Activated CD8-positive, alpha-beta T cell treated with anti-CD3 and anti-CD28 coated beads for 36 hours (primary cell): ENCODE measurements around the gene AGPAT2. TPM values are rescaled to one million over a fixed set of nuclear protein-coding genes. Genes with fewer than 3 reads are reported as not detected.

Experiments used
- ATAC-seq: fragments of 200-7000 bp; cut with Tn5 transposase; one replicate; pipeline ENCODE4 v1.10.0; 2021; ENCODE audit warnings: mild to moderate bottlenecking, moderate library complexity
- CTCF ChIA-PET: fragments of 350-600 bp; sonication (Branson Sonifier 250); formaldehyde crosslinking; loops from one replicate; lab custom pipeline; 2021; ENCODE audit warnings: antibody characterized with exemption; lab: Charles Lee
- POLR2A ChIA-PET: fragments of 350-600 bp; sonication (Branson Sonifier 250); formaldehyde crosslinking; loops from one replicate; lab custom pipeline; 2021; ENCODE audit warnings: antibody characterized with exemption; lab: Charles Lee
- DNase-seq: peaks from one replicate; pipeline ENCODE4 v3.0.0-alpha.2; 2020
- H3K27ac Mint-ChIP-seq: one replicate; pipeline ENCODE4 v1.8.0; 2021; ENCODE audit warnings: mild to moderate bottlenecking, mixed read lengths
- H3K27me3 Mint-ChIP-seq: one replicate; pipeline ENCODE4 v1.8.0; 2021; ENCODE audit warnings: mixed read lengths
- H3K36me3 Mint-ChIP-seq: one replicate; pipeline ENCODE4 v1.8.0; 2021; ENCODE audit warnings: low read depth, mixed read lengths
- H3K4me1 Mint-ChIP-seq: one replicate; pipeline ENCODE4 v1.8.0; 2021; ENCODE audit warnings: low read depth, mixed read lengths
- H3K4me3 Mint-ChIP-seq: one replicate; pipeline ENCODE4 v1.8.0; 2021; ENCODE audit warnings: mild to moderate bottlenecking, moderate library complexity, mixed read lengths
- H3K9me3 Mint-ChIP-seq: one replicate; pipeline ENCODE4 v1.8.0; 2021; ENCODE audit warnings: mixed read lengths
- CTCF ChIP-seq: fragments of 200-600 bp; IDR thresholded peaks from one replicate; pipeline ENCODE4 v1.8.0; 2022; ENCODE audit warnings: antibody characterized with exemption, mild to moderate bottlenecking
- intact Hi-C: fragments of 100-400 bp; cut with micrococcal nuclease; formaldehyde crosslinking; loops from one replicate; pipeline ENCODE4 v1.10.0; 2022
- total RNA-seq, 2 experiments: library from RNA; stranded (reverse); gene quantifications; one replicate each; pipeline ENCODE4 v1.2.3, GENCODE V29; 2021

Gene AGPAT2
- total RNA-seq, 2 experiments from 2014 or later, result 11.3 to 11.8 TPM

- intact Hi-C loops, result no loop called here
- H3K27me3 Mint-ChIP-seq, result peaks cover 19% of the 10 kb centered on the region
- no peaks in the 10 kb centered on the region for H3K36me3 Mint-ChIP-seq
- TF ChIP-seq CTCF, result no peak
- no peak overlapping the region for H3K4me3 Mint-ChIP-seq
- H3K4me1 Mint-ChIP-seq, result no peaks in the 10 kb centered on the region
- POLR2A ChIA-PET, result interaction anchor here (0.5 to 0.9 kb wide), 2 partner anchors 83 to 154 kb away, joined by 3 to 4 read pairs; no protein-coding TSS in a partner anchor
- no peak for ATAC-seq
- CTCF ChIA-PET, result interaction anchor here (1.0 to 3.5 kb wide), 3 partner anchors 14 to 161 kb away, joined by 3 to 16 read pairs (median 4); no protein-coding TSS in a partner anchor
- no peaks in the 10 kb centered on the region for H3K9me3 Mint-ChIP-seq
- no peak for DNase-seq
- H3K27ac Mint-ChIP-seq, result no peak overlapping the region
Measured at GRCh38 chr9:136645352-136645902, 41.8 kb downstream of the AGPAT2 start.

- no peak overlapping the region for H3K4me3 Mint-ChIP-seq
- intact Hi-C loops, result no loop called here
- CTCF ChIA-PET, result interaction anchor here (0.7 to 3.5 kb wide), 6 partner anchors 10 to 161 kb away, joined by 3 to 16 read pairs (median 4); no protein-coding TSS in a partner anchor
- POLR2A ChIA-PET, result interaction anchor here (0.9 kb wide), 1 partner anchor 83 kb away, joined by 4 read pairs; no protein-coding TSS in a partner anchor
- H3K36me3 Mint-ChIP-seq, result no peaks in the 10 kb centered on the region
- ATAC-seq (peak; percentile 99), DNase-seq (peak; percentile 84)
- H3K27ac Mint-ChIP-seq, result no peak overlapping the region
- peaks cover 19% of the 10 kb centered on the region for H3K27me3 Mint-ChIP-seq
- no peaks in the 10 kb centered on the region for H3K4me1 Mint-ChIP-seq
- H3K9me3 Mint-ChIP-seq, result no peaks in the 10 kb centered on the region
- peak; percentile 97 for TF ChIP-seq CTCF
Measured at GRCh38 chr9:136644593-136645351, 42.5 kb downstream of the AGPAT2 start.

GRCh38 chr9:136644343-136644592 lies 43.0 kb downstream of the AGPAT2 start:
- intact Hi-C loops, result no loop called here
- ChIA-PET CTCF (interaction anchor here (0.7 to 3.5 kb wide), 5 partner anchors 9 to 160 kb away, joined by 3 to 16 read pairs (median 4); no protein-coding TSS in a partner anchor), POLR2A (no interaction called here)
- Mint-ChIP-seq H3K27me3 (peaks cover 19% of the 10 kb centered on the region), H3K4me1 (no peaks in the 10 kb centered on the region), H3K9me3 (no peaks in the 10 kb centered on the region), H3K36me3 (no peaks in the 10 kb centered on the region), H3K4me3 (no peak overlapping the region), H3K27ac (no peak overlapping the region)
- no peak for DNase-seq
- TF ChIP-seq CTCF, result no peak
- ATAC-seq, result no peak

GRCh38 chr9:136643596-136644342 lies 43.5 kb downstream of the AGPAT2 start:
- Mint-ChIP-seq H3K27me3 (peaks cover 17% of the 10 kb centered on the region), H3K4me1 (no peaks in the 10 kb centered on the region), H3K9me3 (no peaks in the 10 kb centered on the region), H3K4me3 (no peak overlapping the region), H3K27ac (no peak overlapping the region), H3K36me3 (no peaks in the 10 kb centered on the region)
- CTCF ChIA-PET, result interaction anchor here (0.7 to 3.5 kb wide), 8 partner anchors 9 to 160 kb away, joined by 3 to 16 read pairs (median 3); no protein-coding TSS in a partner anchor
- ATAC-seq, result no peak
- intact Hi-C loops, result no loop called here
- no peak for TF ChIP-seq CTCF
- DNase-seq, result no peak
- POLR2A ChIA-PET, result no interaction called here
